HCT116 (cell line): ENCODE data around the gene PKHD1. TPM values are rescaled to one million over a fixed set of nuclear protein-coding genes. Genes with fewer than 3 reads are reported as not detected.

Experiments used
- ATAC-seq: fragments of 200-7000 bp; cut with Tn5 transposase; 2 replicates; pipeline ENCODE4 v1.9.1; 2020; ENCODE audit warnings: mild to moderate bottlenecking, moderate library complexity
- BruUV-seq: library from RNA; stranded (reverse); fragments of 400-500 nt; replicated peaks from 2 replicates; lab custom pipeline; 2021; lab: Mats Ljungman, UMichigan
- CTCF ChIA-PET: fragments of 300-600 bp; sonication (Branson Sonifier 250); formaldehyde crosslinking; loops from one replicate; lab custom pipeline; 2021; ENCODE audit warnings: antibody characterized with exemption; lab: Charles Lee
- POLR2A ChIA-PET: fragments of 300-600, 350-600 bp; sonication (Branson Sonifier 250); formaldehyde crosslinking; loops from one replicate; lab custom pipeline; 2021; ENCODE audit warnings: antibody characterized with exemption; lab: Charles Lee
- RAD21 ChIA-PET, 2 experiments: fragments of 300-600 bp; sonication (Branson Sonifier 250); formaldehyde crosslinking; loops; one replicate each; lab custom pipeline; 2023; ENCODE audit warnings: low total read pairs in 2 of 2; ENCODE audit not compliant: uncharacterized antibody in 2 of 2, unreplicated experiment in 2 of 2, low non-redundant PET in 1 of 2; lab: Charles Lee
- DNase-seq: peaks from one replicate; pipeline ENCODE4 v3.0.0-alpha.2; 2010; ENCODE audit warnings: low read depth, low spot score
- H2AFZ ChIP-seq: fragments of 200-600 bp; shearing (Covaris generic), sonication (generic); 2 replicates; pipeline ENCODE4 v1.6.1; 2017; ENCODE audit warnings: low read depth, mixed run types, mixed read lengths, antibody characterized with exemption, low read length; ENCODE audit not compliant: poor library complexity, severe bottlenecking
- H3K27ac ChIP-seq: 2 replicates; pipeline ENCODE4 v1.5.1; 2012; ENCODE audit warnings: low read depth, low read length
- H3K27me3 ChIP-seq: fragments of 200-600 bp; sonication (generic); 2 replicates; pipeline ENCODE4 v1.6.1; 2016; ENCODE audit warnings: mixed run types, low read length, mixed read lengths; ENCODE audit not compliant: insufficient read depth
- H3K36me3 ChIP-seq, 2 experiments: fragments of 200-500 bp in 1 of 2; fragments of 200-600 bp in 1 of 2; sonication (Bioruptor generic) in 1 of 2; sonication (generic) in 1 of 2; 2 replicates each; pipeline versions ENCODE4 v1.5.1 to v1.6.1; 2014 to 2016; ENCODE audit warnings: low read length in 2 of 2, inconsistent platforms in 1 of 2, mixed read lengths in 1 of 2, mixed run types in 1 of 2; ENCODE audit not compliant: insufficient read depth in 2 of 2, control insufficient read depth in 1 of 2
- H3K4me1 ChIP-seq, 2 experiments: fragments of 200-600 bp in 1 of 2; sonication (generic) in 1 of 2; 2 replicates each; pipeline versions ENCODE4 v1.5.1 to v1.6.1; 2012 to 2017; ENCODE audit warnings: low read length in 2 of 2, inconsistent platforms in 1 of 2, mild to moderate bottlenecking in 1 of 2, mixed read lengths in 1 of 2, mixed run types in 1 of 2, moderate library complexity in 1 of 2; ENCODE audit not compliant: insufficient read depth in 2 of 2, control insufficient read depth in 1 of 2
- H3K4me2 ChIP-seq: fragments of 200-600 bp; sonication (generic); 2 replicates; pipeline ENCODE4 v1.6.1; 2017; ENCODE audit warnings: mixed run types, low read length, mixed read lengths
- H3K4me3 ChIP-seq, 2 experiments: fragments of 200-600 bp in 1 of 2; sonication (generic) in 1 of 2; replicated peaks in 1 of 2; 2 replicates each; pipeline ENCODE4 v1.5.1; 2011 to 2016; ENCODE audit warnings: low read length in 2 of 2, control low read depth in 1 of 2, low read depth in 1 of 2, mild to moderate bottlenecking in 1 of 2, mixed read lengths in 1 of 2, mixed run types in 1 of 2
- H3K79me2 ChIP-seq: fragments of 200-600 bp; sonication (generic); 2 replicates; pipeline ENCODE4 v1.6.1; 2017; ENCODE audit warnings: mild to moderate bottlenecking, mixed run types, low read length, moderate library complexity, mixed read lengths; ENCODE audit not compliant: insufficient read depth
- H3K9ac ChIP-seq: fragments of 200-600 bp; sonication (generic); 2 replicates; pipeline ENCODE4 v1.6.1; 2016; ENCODE audit warnings: low read length, mixed read lengths
- H3K9me2 ChIP-seq: fragments of 200-600 bp; sonication (generic), shearing (Covaris generic); 2 replicates; pipeline ENCODE4 v1.6.1; 2017; ENCODE audit warnings: mixed run types, mild to moderate bottlenecking, moderate library complexity; ENCODE audit not compliant: insufficient read depth
- H3K9me3 ChIP-seq, 2 experiments: fragments of 200-500 bp in 1 of 2; fragments of 200-600 bp in 1 of 2; sonication (Bioruptor generic) in 1 of 2; sonication (generic) in 1 of 2; 2 replicates each; pipeline ENCODE4 v1.6.1; 2014 to 2017; ENCODE audit warnings: low read length in 2 of 2, mixed read lengths in 2 of 2, inconsistent platforms in 1 of 2, low read depth in 1 of 2, mild to moderate bottlenecking in 1 of 2, mixed run types in 1 of 2, moderate library complexity in 1 of 2; ENCODE audit not compliant: control insufficient read depth in 1 of 2, insufficient read depth in 1 of 2
- H4K20me1 ChIP-seq: fragments of 200-600 bp; sonication (generic), shearing (Covaris generic); 2 replicates; pipeline ENCODE4 v1.6.1; 2017; ENCODE audit warnings: mixed run types, mild to moderate bottlenecking, moderate library complexity; ENCODE audit not compliant: insufficient read depth
- CTCF ChIP-seq, 3 experiments: fragments of 200-600 bp in 1 of 3; sonication (generic) in 1 of 3; IDR thresholded peaks in 2 of 3; conservative IDR thresholded peaks in 1 of 3; 2 replicates each; pipeline ENCODE4 v1.5.1; 2012 to 2017; ENCODE audit warnings: low read depth in 2 of 3, low read length in 2 of 3, antibody characterized with exemption in 1 of 3, borderline replicate concordance in 1 of 3, control low read depth in 1 of 3, mild to moderate bottlenecking in 1 of 3, mixed read lengths in 1 of 3, mixed run types in 1 of 3, moderate library complexity in 1 of 3; ENCODE audit not compliant: insufficient read depth in 1 of 3
- ELF1 ChIP-seq: IDR thresholded peaks from 2 replicates; pipeline ENCODE4 v1.6.1; 2012; ENCODE audit warnings: low read depth, borderline replicate concordance
- MAX ChIP-seq: IDR thresholded peaks from 2 replicates; pipeline ENCODE4 v1.6.1; 2012
- POLR2AphosphoS5 ChIP-seq: IDR thresholded peaks from 2 replicates; pipeline ENCODE4 v1.6.1; 2011; ENCODE audit warnings: mild to moderate bottlenecking, low read depth, low read length, moderate library complexity
- SIN3A ChIP-seq: IDR thresholded peaks from 2 replicates; pipeline ENCODE4 v1.6.1; 2012; ENCODE audit warnings: low read depth
- YY1 ChIP-seq: IDR thresholded peaks from 2 replicates; pipeline ENCODE4 v1.6.1; 2011; ENCODE audit warnings: low read length, low read depth, moderate library complexity, mild to moderate bottlenecking; ENCODE audit not compliant: insufficient replicate concordance; ENCODE audit errors: extremely low read depth
- ZFX ChIP-seq: fragments of 450-650 bp; IDR thresholded peaks from 2 replicates; pipeline ENCODE4 v1.6.1; 2017
- intact Hi-C: fragments of 100-400 bp; cut with micrococcal nuclease; formaldehyde crosslinking; loops from 2 replicates; pipeline ENCODE4 v1.10.0; 2022
- total RNA-seq: library from RNA; stranded (reverse); gene quantifications from one replicate; pipeline ENCODE4 v1.2.1, GENCODE V29; 2021; ENCODE audit not compliant: unreplicated experiment
- TF ChIP-seq, protein P1 (sequence below): IDR thresholded peaks from 2 replicates; pipeline ENCODE4 v1.6.1; 2012; ENCODE audit warnings: low read depth

PKHD1 gene
- total RNA-seq, 1 experiment from 2014 or later = not detected

GRCh38 chr6:51892339-51892738, 195.1 kb downstream of the PKHD1 start:
- no peaks in the 10 kb centered on the region for H3K9me3 ChIP-seq
- no peaks in the 10 kb centered on the region for H3K9me2 ChIP-seq
- no peak for TF ChIP-seq MAX
- TF ChIP-seq SIN3A = no peak
- TF ChIP-seq ZFX = no peak
- no peak for TF ChIP-seq YY1
- TF ChIP-seq ELF1 = no peak
- no peak for TF ChIP-seq CTCF (IDR thresholded peaks at IDR 0.05 in 2 of 3, conservative IDR thresholded peaks at IDR 0.05 in 1 of 3; ENCODE audit: borderline replicate concordance in 1 of 3, insufficient read depth in 1 of 3, low read depth in 2 of 3, low read length in 2 of 3)
- TF ChIP-seq POLR2AphosphoS5 = no peak
- TF ChIP-seq, protein P1, sequence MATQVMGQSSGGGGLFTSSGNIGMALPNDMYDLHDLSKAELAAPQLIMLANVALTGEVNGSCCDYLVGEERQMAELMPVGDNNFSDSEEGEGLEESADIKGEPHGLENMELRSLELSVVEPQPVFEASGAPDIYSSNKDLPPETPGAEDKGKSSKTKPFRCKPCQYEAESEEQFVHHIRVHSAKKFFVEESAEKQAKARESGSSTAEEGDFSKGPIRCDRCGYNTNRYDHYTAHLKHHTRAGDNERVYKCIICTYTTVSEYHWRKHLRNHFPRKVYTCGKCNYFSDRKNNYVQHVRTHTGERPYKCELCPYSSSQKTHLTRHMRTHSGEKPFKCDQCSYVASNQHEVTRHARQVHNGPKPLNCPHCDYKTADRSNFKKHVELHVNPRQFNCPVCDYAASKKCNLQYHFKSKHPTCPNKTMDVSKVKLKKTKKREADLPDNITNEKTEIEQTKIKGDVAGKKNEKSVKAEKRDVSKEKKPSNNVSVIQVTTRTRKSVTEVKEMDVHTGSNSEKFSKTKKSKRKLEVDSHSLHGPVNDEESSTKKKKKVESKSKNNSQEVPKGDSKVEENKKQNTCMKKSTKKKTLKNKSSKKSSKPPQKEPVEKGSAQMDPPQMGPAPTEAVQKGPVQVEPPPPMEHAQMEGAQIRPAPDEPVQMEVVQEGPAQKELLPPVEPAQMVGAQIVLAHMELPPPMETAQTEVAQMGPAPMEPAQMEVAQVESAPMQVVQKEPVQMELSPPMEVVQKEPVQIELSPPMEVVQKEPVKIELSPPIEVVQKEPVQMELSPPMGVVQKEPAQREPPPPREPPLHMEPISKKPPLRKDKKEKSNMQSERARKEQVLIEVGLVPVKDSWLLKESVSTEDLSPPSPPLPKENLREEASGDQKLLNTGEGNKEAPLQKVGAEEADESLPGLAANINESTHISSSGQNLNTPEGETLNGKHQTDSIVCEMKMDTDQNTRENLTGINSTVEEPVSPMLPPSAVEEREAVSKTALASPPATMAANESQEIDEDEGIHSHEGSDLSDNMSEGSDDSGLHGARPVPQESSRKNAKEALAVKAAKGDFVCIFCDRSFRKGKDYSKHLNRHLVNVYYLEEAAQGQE = no peak
- no peaks in the 10 kb centered on the region for H3K27me3 ChIP-seq
- H3K9ac ChIP-seq = no peak overlapping the region
- intact Hi-C loops = no loop called here
- BruUV-seq = no TSS peak
- H3K79me2 ChIP-seq = no peaks in the 10 kb centered on the region
- ATAC-seq = no peak
- ChIA-PET CTCF (no interaction called here), POLR2A (no interaction called here), RAD21 (no interaction called here)
- no peaks in the 10 kb centered on the region for H3K36me3 ChIP-seq
- no peaks in the 10 kb centered on the region for H4K20me1 ChIP-seq
- H3K4me3 ChIP-seq = no peak overlapping the region
- no peak overlapping the region for H3K27ac ChIP-seq
- no peak overlapping the region for H3K4me2 ChIP-seq
- H3K4me1 ChIP-seq = no peaks in the 10 kb centered on the region
- no peak for DNase-seq
- H2AFZ ChIP-seq = no peak overlapping the region
